ENCODE results near the gene CNTNAP4. TPM values are rescaled to one million over a fixed set of nuclear protein-coding genes. Genes with fewer than 3 reads are reported as not detected.

Gene CNTNAP4
- total and polyA plus RNA-seq, 4 donors: 0.06 to 0.09 TPM; not detected in 2

DNA sequence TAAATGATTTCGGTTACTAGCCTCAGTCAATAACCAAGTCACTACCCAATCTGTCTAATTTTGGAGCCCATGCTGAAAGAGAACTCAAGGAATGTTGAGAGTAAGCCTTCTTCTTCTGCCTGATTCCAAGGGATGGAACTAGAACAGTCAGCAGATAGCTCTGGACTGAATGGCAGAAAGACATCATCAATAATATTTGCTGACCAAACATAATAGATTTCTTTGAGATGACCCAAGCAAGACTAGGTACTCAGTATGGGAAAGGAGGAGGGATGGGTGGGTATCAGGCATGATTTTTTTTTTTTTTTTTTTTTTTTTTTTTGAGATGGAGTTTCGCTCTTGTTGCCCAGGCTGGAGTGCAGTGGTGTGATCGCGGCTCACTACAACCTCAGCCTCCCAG lies 330.1 kb downstream of the CNTNAP4 start:
- TF ChIP-seq YY1 (IDR thresholded peaks at IDR 0.05) (no peak), GABPA (IDR thresholded peaks at IDR 0.05 in 1 of 2, conservative IDR thresholded peaks at IDR 0.05 in 1 of 2) (no peak), ATF3 (IDR thresholded peaks at IDR 0.05) (no peak), RXRA (IDR thresholded peaks at IDR 0.05) (no peak), ZBTB33 (IDR thresholded peaks at IDR 0.05) (no peak), JUND (IDR thresholded peaks at IDR 0.05) (no peak), TAF1 (conservative IDR thresholded peaks at IDR 0.05) (no peak), HNF4G (IDR thresholded peaks at IDR 0.05) (no peak), RAD21 (IDR thresholded peaks at IDR 0.05) (no peak), SP1 (IDR thresholded peaks at IDR 0.05) (no peak), REST (IDR thresholded peaks at IDR 0.05) (no peak), HNF4A (conservative IDR thresholded peaks at IDR 0.05) (no peak), MAX (IDR thresholded peaks at IDR 0.05) (no peak), NR2F2 (IDR thresholded peaks at IDR 0.05) (no peak), EGR1 (IDR thresholded peaks at IDR 0.05; ENCODE audit: low read depth in 2 of 2) (no peak), FOXA1 (IDR thresholded peaks at IDR 0.05) (no peak), FOXA2 (IDR thresholded peaks at IDR 0.05) (no peak)
- TF ChIP-seq, protein P1, sequence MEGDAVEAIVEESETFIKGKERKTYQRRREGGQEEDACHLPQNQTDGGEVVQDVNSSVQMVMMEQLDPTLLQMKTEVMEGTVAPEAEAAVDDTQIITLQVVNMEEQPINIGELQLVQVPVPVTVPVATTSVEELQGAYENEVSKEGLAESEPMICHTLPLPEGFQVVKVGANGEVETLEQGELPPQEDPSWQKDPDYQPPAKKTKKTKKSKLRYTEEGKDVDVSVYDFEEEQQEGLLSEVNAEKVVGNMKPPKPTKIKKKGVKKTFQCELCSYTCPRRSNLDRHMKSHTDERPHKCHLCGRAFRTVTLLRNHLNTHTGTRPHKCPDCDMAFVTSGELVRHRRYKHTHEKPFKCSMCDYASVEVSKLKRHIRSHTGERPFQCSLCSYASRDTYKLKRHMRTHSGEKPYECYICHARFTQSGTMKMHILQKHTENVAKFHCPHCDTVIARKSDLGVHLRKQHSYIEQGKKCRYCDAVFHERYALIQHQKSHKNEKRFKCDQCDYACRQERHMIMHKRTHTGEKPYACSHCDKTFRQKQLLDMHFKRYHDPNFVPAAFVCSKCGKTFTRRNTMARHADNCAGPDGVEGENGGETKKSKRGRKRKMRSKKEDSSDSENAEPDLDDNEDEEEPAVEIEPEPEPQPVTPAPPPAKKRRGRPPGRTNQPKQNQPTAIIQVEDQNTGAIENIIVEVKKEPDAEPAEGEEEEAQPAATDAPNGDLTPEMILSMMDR (IDR thresholded peaks at IDR 0.05; ENCODE audit: low read depth, low read length, missing input control): no peak
- Histone ChIP-seq H3K4me3 (ENCODE audit: low read depth in 1 of 3, low read length in 3 of 3) (no peak overlapping the region), H3K9ac (ENCODE audit: low read depth in 1 of 2, low read length in 2 of 2) (no peak overlapping the region), H3K27me3 (ENCODE audit: control insufficient read depth in 4 of 4, insufficient read depth in 4 of 4, low read length in 3 of 4) (no peaks in the 10 kb centered on the region), H3K4me1 (ENCODE audit: control insufficient read depth in 4 of 4, insufficient read depth in 4 of 4, low read length in 3 of 4) (no peaks in the 10 kb centered on the region), H3K9me3 (ENCODE audit: control insufficient read depth in 4 of 4, low read length in 3 of 4) (no peaks in the 10 kb centered on the region), H3K27ac (ENCODE audit: low read depth in 1 of 2, low read length in 2 of 2) (no peak overlapping the region), H3K36me3 (ENCODE audit: control insufficient read depth in 4 of 4, insufficient read depth in 3 of 4, low read depth in 1 of 4, low read length in 3 of 4) (no peaks in the 10 kb centered on the region)
- 95% methylated on average over 4 of the region's 4 CpGs for WGBS
- DNase-seq (ENCODE audit: low spot score): no peak

Small RNAs within 50 kb of the gene (small RNA-seq; reads per million reads assigned to genes)
- gene RF00133: not detected
- gene RN7SKP233: not detected

Measured in liver (tissue), 10 donors.